Activated CD8-positive, alpha-beta T cell treated with anti-CD3 and anti-CD28 coated beads for 36 hours (primary cell): ENCODE results near the gene ARMC9. TPM values are rescaled to one million over a fixed set of nuclear protein-coding genes. Genes with fewer than 3 reads are reported as not detected.

Source experiments
- ATAC-seq: fragments of 200-7000 bp; cut with Tn5 transposase; one replicate; pipeline ENCODE4 v1.10.0; 2021; ENCODE audit warnings: mild to moderate bottlenecking, moderate library complexity
- CTCF ChIA-PET: fragments of 350-600 bp; sonication (Branson Sonifier 250); formaldehyde crosslinking; loops from one replicate; lab custom pipeline; 2021; ENCODE audit warnings: antibody characterized with exemption; lab: Charles Lee
- POLR2A ChIA-PET: fragments of 350-600 bp; sonication (Branson Sonifier 250); formaldehyde crosslinking; loops from one replicate; lab custom pipeline; 2021; ENCODE audit warnings: antibody characterized with exemption; lab: Charles Lee
- DNase-seq: peaks from one replicate; pipeline ENCODE4 v3.0.0-alpha.2; 2020
- H3K27ac Mint-ChIP-seq: one replicate; pipeline ENCODE4 v1.8.0; 2021; ENCODE audit warnings: mild to moderate bottlenecking, mixed read lengths
- H3K27me3 Mint-ChIP-seq: one replicate; pipeline ENCODE4 v1.8.0; 2021; ENCODE audit warnings: mixed read lengths
- H3K36me3 Mint-ChIP-seq: one replicate; pipeline ENCODE4 v1.8.0; 2021; ENCODE audit warnings: low read depth, mixed read lengths
- H3K4me1 Mint-ChIP-seq: one replicate; pipeline ENCODE4 v1.8.0; 2021; ENCODE audit warnings: low read depth, mixed read lengths
- H3K4me3 Mint-ChIP-seq: one replicate; pipeline ENCODE4 v1.8.0; 2021; ENCODE audit warnings: mild to moderate bottlenecking, moderate library complexity, mixed read lengths
- H3K9me3 Mint-ChIP-seq: one replicate; pipeline ENCODE4 v1.8.0; 2021; ENCODE audit warnings: mixed read lengths
- intact Hi-C: fragments of 100-400 bp; cut with micrococcal nuclease; formaldehyde crosslinking; loops from one replicate; pipeline ENCODE4 v1.10.0; 2022
- total RNA-seq, 2 experiments: library from RNA; stranded (reverse); gene quantifications; one replicate each; pipeline ENCODE4 v1.2.3, GENCODE V29; 2021
- TF ChIP-seq, protein P1 (sequence below): fragments of 200-600 bp; IDR thresholded peaks from one replicate; pipeline ENCODE4 v1.8.0; 2022; ENCODE audit warnings: antibody characterized with exemption, mild to moderate bottlenecking

The ARMC9 gene
- total RNA-seq, 2 experiments from 2014 or later = 2.0 to 2.2 TPM

DNA sequence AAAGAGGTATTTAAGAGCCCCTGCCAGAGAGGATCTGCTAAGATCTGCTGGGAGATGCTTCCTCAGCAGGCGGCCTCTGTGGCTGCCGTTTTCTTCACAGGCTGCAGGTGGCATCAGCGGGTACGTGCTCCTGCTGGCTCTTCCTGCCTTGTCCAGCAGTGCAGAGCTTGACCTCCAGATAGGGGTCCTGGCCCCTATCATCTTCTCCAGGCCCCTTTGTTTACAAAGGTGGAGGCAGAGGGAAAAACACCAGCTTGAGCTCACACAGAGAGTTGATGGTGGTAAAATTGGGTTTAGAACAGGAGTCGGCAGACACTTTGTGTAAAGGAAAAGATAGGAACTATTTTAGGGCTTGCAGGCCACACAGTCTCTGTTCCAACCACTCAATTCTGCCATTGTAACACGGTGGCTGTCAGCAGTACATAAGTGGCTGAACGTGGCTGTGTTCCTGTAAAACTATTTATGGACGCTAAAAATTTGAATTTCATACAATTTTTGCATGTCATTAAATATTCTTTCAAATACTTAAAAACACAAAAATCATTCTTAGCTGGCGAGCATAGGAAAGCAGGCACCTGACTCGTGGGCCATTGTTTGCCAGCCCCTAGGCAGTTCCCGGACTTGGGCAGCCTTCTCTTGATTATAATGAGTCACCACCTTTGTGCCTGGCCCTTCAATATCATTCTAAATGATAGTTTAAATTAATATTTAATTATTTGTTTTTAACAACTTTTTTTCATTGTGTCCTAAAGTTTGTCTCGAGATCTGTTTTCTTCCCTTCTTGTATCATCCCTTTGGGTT, 98.9 kb downstream of the ARMC9 start:
- ChIA-PET CTCF (interaction anchor here (0.9 to 1.8 kb wide), 8 partner anchors 11 to 185 kb away, joined by 3 to 5 read pairs (median 4); no protein-coding TSS in a partner anchor), POLR2A (interaction anchor here (1.5 kb wide), 1 partner anchor 155 kb away, joined by 4 read pairs; no protein-coding TSS in a partner anchor)
- Mint-ChIP-seq H3K4me1 (no peaks in the 10 kb centered on the region), H3K27me3 (no peaks in the 10 kb centered on the region), H3K27ac (no peak overlapping the region), H3K4me3 (no peak overlapping the region), H3K36me3 (no peaks in the 10 kb centered on the region), H3K9me3 (no peaks in the 10 kb centered on the region)
- intact Hi-C loops = loop anchor here (10.0 kb wide), 1 partner anchor 117 kb away; no protein-coding TSS in a partner anchor
- peak; percentile 72 for ATAC-seq
- TF ChIP-seq, protein P1, sequence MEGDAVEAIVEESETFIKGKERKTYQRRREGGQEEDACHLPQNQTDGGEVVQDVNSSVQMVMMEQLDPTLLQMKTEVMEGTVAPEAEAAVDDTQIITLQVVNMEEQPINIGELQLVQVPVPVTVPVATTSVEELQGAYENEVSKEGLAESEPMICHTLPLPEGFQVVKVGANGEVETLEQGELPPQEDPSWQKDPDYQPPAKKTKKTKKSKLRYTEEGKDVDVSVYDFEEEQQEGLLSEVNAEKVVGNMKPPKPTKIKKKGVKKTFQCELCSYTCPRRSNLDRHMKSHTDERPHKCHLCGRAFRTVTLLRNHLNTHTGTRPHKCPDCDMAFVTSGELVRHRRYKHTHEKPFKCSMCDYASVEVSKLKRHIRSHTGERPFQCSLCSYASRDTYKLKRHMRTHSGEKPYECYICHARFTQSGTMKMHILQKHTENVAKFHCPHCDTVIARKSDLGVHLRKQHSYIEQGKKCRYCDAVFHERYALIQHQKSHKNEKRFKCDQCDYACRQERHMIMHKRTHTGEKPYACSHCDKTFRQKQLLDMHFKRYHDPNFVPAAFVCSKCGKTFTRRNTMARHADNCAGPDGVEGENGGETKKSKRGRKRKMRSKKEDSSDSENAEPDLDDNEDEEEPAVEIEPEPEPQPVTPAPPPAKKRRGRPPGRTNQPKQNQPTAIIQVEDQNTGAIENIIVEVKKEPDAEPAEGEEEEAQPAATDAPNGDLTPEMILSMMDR = peak; percentile 71
- peak; percentile 47 for DNase-seq

DNA sequence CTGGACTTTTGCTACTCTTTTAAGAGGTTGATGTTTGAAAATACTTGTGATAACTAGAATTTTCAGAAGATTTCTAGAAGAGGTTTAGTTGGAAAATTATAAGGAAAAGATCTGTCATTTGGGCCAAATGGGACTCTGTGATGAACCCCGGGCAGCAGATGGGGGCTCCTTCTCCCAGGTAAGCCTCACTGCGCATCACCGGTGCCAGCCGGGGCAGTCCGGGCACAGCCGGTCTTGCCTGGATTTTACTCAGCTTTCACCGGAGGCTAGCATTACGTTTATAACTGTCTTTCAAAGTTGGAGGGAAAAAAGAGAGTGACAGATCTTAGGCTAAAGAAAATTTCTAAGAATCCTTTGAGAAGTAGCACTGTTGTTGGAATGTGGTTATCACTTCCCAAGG, 99.7 kb downstream of the ARMC9 start:
- intact Hi-C loops = loop anchor here (10.0 kb wide), 1 partner anchor 117 kb away; no protein-coding TSS in a partner anchor
- no peak overlapping the region for H3K4me3 Mint-ChIP-seq

DNA sequence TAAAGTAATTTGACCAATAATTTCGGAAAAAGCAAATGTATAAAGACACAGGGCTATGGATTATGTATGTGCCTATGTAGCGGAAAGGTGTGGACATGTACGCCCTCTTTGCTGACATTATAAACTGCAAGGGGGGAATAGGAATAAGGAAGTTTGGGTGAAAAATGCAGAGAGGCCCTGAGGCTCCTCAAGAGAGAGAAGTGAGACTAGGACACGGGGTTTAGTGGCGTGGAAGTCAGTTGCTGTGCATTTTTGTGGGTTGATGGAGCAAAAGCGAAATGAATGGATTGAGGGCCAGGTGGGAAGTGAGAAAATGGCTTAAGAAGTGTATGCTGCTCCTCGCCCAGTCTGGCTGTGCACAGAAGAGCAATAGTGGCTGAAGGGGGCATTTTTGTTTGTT, 100.8 kb downstream of the ARMC9 start:
- no peaks in the 10 kb centered on the region for H3K27me3 Mint-ChIP-seq
- CTCF ChIA-PET = interaction anchor here (1.3 kb wide), 1 partner anchor 28 kb away, joined by 3 read pairs; no protein-coding TSS in a partner anchor
- H3K4me1 Mint-ChIP-seq = no peaks in the 10 kb centered on the region
- ATAC-seq (no peak), DNase-seq (no peak)
- POLR2A ChIA-PET = no interaction called here
- no peaks in the 10 kb centered on the region for H3K9me3 Mint-ChIP-seq
- no peaks in the 10 kb centered on the region for H3K36me3 Mint-ChIP-seq
- TF ChIP-seq, protein P1 = no peak
- no peak overlapping the region for H3K27ac Mint-ChIP-seq
- no peak overlapping the region for H3K4me3 Mint-ChIP-seq
- intact Hi-C loops = loop anchor here (10.0 kb wide), 1 partner anchor 116 kb away; no protein-coding TSS in a partner anchor

More for the DNA sequence above, 99.7 kb downstream of the ARMC9 start:
- no peaks in the 10 kb centered on the region for H3K9me3 Mint-ChIP-seq
- POLR2A ChIA-PET = no interaction called here
- no peaks in the 10 kb centered on the region for H3K36me3 Mint-ChIP-seq
- ATAC-seq (no peak), DNase-seq (no peak)
- H3K27ac Mint-ChIP-seq = no peak overlapping the region
- no peaks in the 10 kb centered on the region for H3K4me1 Mint-ChIP-seq
- H3K27me3 Mint-ChIP-seq = no peaks in the 10 kb centered on the region
- CTCF ChIA-PET = interaction anchor here (0.9 to 1.0 kb wide), 2 partner anchors 10 to 37 kb away, joined by 3 read pairs; no protein-coding TSS in a partner anchor
- TF ChIP-seq, protein P1 = no peak

- Mint-ChIP-seq H3K4me3 (no peak overlapping the region), H3K27ac (no peak overlapping the region), H3K27me3 (no peaks in the 10 kb centered on the region), H3K9me3 (no peaks in the 10 kb centered on the region), H3K4me1 (no peaks in the 10 kb centered on the region), H3K36me3 (no peaks in the 10 kb centered on the region)
- TF ChIP-seq, protein P1 = no peak
- no peak for ATAC-seq
- POLR2A ChIA-PET = interaction anchor here (0.5 kb wide), 1 partner anchor 66 kb away, joined by 3 read pairs; no protein-coding TSS in a partner anchor
- CTCF ChIA-PET = interaction anchor here (0.9 to 1.3 kb wide), 2 partner anchors 29 to 113 kb away, joined by 3 read pairs; no protein-coding TSS in a partner anchor
- intact Hi-C loops = no loop called here
- no peak for DNase-seq
These were observed 101.7 kb downstream of the ARMC9 start for GRCh38 chr2:231300020-231300721.
